Measurements from ENCODE around the gene DNAH3. TPM values are rescaled to one million over a fixed set of nuclear protein-coding genes. Genes with fewer than 3 reads are reported as not detected.

The DNAH3 gene
- total RNA-seq, 4 donors from 2014 or later: under 0.01 to 2.1 (median 0.93) TPM

- H3K27ac ChIP-seq: no peak overlapping the region
- H3K36me3 ChIP-seq: no peaks in the 10 kb centered on the region
- no peak overlapping the region for H3K4me3 ChIP-seq
- intact Hi-C loops (cut with DNase I; ENCODE audit: low total_unique reads): no loop called here
- H3K27me3 ChIP-seq: no peaks in the 10 kb centered on the region
- no peaks in the 10 kb centered on the region for H3K9me3 ChIP-seq
- H3K4me1 ChIP-seq: no peaks in the 10 kb centered on the region
- DNase-seq: no peak
- TF ChIP-seq, protein P1, sequence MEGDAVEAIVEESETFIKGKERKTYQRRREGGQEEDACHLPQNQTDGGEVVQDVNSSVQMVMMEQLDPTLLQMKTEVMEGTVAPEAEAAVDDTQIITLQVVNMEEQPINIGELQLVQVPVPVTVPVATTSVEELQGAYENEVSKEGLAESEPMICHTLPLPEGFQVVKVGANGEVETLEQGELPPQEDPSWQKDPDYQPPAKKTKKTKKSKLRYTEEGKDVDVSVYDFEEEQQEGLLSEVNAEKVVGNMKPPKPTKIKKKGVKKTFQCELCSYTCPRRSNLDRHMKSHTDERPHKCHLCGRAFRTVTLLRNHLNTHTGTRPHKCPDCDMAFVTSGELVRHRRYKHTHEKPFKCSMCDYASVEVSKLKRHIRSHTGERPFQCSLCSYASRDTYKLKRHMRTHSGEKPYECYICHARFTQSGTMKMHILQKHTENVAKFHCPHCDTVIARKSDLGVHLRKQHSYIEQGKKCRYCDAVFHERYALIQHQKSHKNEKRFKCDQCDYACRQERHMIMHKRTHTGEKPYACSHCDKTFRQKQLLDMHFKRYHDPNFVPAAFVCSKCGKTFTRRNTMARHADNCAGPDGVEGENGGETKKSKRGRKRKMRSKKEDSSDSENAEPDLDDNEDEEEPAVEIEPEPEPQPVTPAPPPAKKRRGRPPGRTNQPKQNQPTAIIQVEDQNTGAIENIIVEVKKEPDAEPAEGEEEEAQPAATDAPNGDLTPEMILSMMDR (IDR thresholded peaks at IDR 0.05): no peak
- TF ChIP-seq POLR2A (IDR thresholded peaks at IDR 0.05): no peak
These were observed 4.9 kb downstream of the DNAH3 start for GRCh38 chr16:21145738-21146137.

DNA sequence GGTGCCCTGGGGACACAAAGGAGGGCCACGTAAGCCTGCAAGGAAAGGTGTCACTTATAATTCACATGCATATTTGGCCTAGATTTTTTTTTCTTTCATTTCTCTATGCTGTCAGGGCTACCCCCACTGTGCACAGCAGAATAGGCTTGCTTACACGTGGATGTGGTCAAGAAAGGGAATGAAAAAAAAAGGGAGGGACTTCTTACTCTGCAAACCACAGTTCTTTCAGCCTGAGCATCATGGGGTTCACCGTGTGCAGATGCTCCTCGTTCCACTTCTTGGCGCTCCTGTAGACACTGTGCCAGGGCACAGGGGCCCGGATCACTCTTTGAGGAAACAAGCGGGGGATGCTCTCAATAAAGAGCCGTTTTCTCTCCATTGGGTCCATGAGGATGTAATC is 16.6 kb downstream of the DNAH3 start:
- TF ChIP-seq, protein P1 (IDR thresholded peaks at IDR 0.05): no peak
- TF ChIP-seq POLR2A (IDR thresholded peaks at IDR 0.05): no peak
- H3K36me3 ChIP-seq: no peaks in the 10 kb centered on the region
- no peak overlapping the region for H3K4me3 ChIP-seq
- intact Hi-C loops (cut with DNase I; ENCODE audit: low total_unique reads): no loop called here
- H3K4me1 ChIP-seq: no peaks in the 10 kb centered on the region
- no peaks in the 10 kb centered on the region for H3K27me3 ChIP-seq
- DNase-seq: no peak
- no peak overlapping the region for H3K27ac ChIP-seq
- H3K9me3 ChIP-seq: no peaks in the 10 kb centered on the region

DNA sequence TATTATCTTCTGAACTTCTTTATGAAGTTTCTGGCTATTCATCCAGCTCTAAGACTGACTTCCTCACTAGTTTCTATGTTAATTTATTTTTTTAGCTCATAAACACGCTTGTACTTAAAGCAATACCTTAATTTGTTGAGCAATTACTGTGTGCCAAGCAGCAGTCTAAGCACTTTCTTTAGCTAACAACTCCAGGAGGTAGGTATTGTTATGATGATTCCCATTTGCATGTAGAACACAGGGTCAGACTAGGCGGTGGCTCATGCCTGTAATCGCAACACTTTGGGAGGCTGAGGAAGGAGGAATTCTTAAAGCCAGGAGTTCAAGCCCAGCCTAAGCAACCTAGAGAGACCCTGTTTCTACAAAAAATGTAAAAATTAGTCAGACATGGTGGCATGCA is 19.8 kb downstream of the DNAH3 start:
- Histone ChIP-seq H3K9me3 (no peaks in the 10 kb centered on the region), H3K4me1 (no peaks in the 10 kb centered on the region), H3K36me3 (no peaks in the 10 kb centered on the region), H3K27me3 (no peaks in the 10 kb centered on the region), H3K27ac (no peak overlapping the region), H3K4me3 (no peak overlapping the region)
- no peak for DNase-seq
- TF ChIP-seq POLR2A (IDR thresholded peaks at IDR 0.05): no peak
- TF ChIP-seq, protein P1 (IDR thresholded peaks at IDR 0.05): no peak
- intact Hi-C loops (cut with DNase I; ENCODE audit: low total_unique reads): no loop called here

GRCh38 chr16:21128991-21129390 is 21.7 kb downstream of the DNAH3 start:
- no peak overlapping the region for H3K27ac ChIP-seq
- intact Hi-C loops (cut with DNase I; ENCODE audit: low total_unique reads): no loop called here
- H3K9me3 ChIP-seq: no peaks in the 10 kb centered on the region
- H3K4me3 ChIP-seq: no peak overlapping the region
- no peak for DNase-seq
- no peaks in the 10 kb centered on the region for H3K4me1 ChIP-seq
- TF ChIP-seq, protein P1 (IDR thresholded peaks at IDR 0.05): no peak
- TF ChIP-seq POLR2A (IDR thresholded peaks at IDR 0.05): no peak
- no peaks in the 10 kb centered on the region for H3K36me3 ChIP-seq
- H3K27me3 ChIP-seq: no peaks in the 10 kb centered on the region

GRCh38 chr16:21126518-21126917 is 24.1 kb downstream of the DNAH3 start:
- Histone ChIP-seq H3K27me3 (no peaks in the 10 kb centered on the region), H3K36me3 (no peaks in the 10 kb centered on the region), H3K9me3 (no peaks in the 10 kb centered on the region), H3K4me3 (no peak overlapping the region), H3K27ac (no peak overlapping the region), H3K4me1 (no peaks in the 10 kb centered on the region)
- intact Hi-C loops (cut with DNase I; ENCODE audit: low total_unique reads): no loop called here
- no peak for DNase-seq
- TF ChIP-seq, protein P1 (IDR thresholded peaks at IDR 0.05): no peak
- no peak for TF ChIP-seq POLR2A (IDR thresholded peaks at IDR 0.05)
